Keratinocyte (primary cell): ENCODE measurements around the gene PEA15. TPM values are rescaled to one million over a fixed set of nuclear protein-coding genes. Genes with fewer than 3 reads are reported as not detected.

Source experiments
- DNase-seq: peaks from one replicate; pipeline ENCODE4 v3.0.0-alpha.2; 2011; ENCODE audit warnings: low read depth, missing footprints, low spot score
- FAIRE-seq: peaks from 2 replicates; lab custom pipeline; 2011; peaks lifted over from hg19 to GRCh38; lab: Jason Lieb, UNC
- H2AFZ ChIP-seq: 2 replicates; pipeline ENCODE4 v1.6.0; 2012; ENCODE audit warnings: low read length, control low read depth, inconsistent platforms; ENCODE audit not compliant: control insufficient read depth
- H3K27ac ChIP-seq: 2 replicates; pipeline ENCODE4 v1.5.1; 2011; ENCODE audit warnings: low read length; ENCODE audit not compliant: control insufficient read depth, insufficient read depth
- H3K27me3 ChIP-seq: 3 replicates; pipeline ENCODE4 v1.6.0; 2011; ENCODE audit warnings: low read length; ENCODE audit not compliant: control insufficient read depth, insufficient read depth; ENCODE audit errors: extremely low read depth
- H3K36me3 ChIP-seq, 2 experiments: 2 replicates in 1 of 2; 3 replicates in 1 of 2; pipeline ENCODE4 v1.5.1; 2011; ENCODE audit warnings: low read length in 2 of 2, mild to moderate bottlenecking in 1 of 2; ENCODE audit not compliant: control insufficient read depth in 2 of 2, insufficient read depth in 2 of 2; ENCODE audit errors: extremely low read depth in 1 of 2
- H3K4me1 ChIP-seq: 3 replicates; pipeline ENCODE4 v1.5.1; 2011; ENCODE audit warnings: low read length; ENCODE audit not compliant: control insufficient read depth, insufficient read depth; ENCODE audit errors: extremely low read depth
- H3K4me2 ChIP-seq: 3 replicates; pipeline ENCODE4 v1.6.0; 2011; ENCODE audit warnings: low read depth, low read length; ENCODE audit not compliant: control insufficient read depth, insufficient read depth; ENCODE audit errors: extremely low read depth
- H3K4me3 ChIP-seq, 3 experiments: fragments of 200-600 bp in 1 of 3; sonication (generic) in 1 of 3; 2 replicates in 2 of 3; 3 replicates in 1 of 3; pipeline ENCODE4 v1.5.1; 2011 to 2016; ENCODE audit warnings: low read length in 3 of 3, mild to moderate bottlenecking in 3 of 3, control low read depth in 2 of 3, inconsistent platforms in 1 of 3, low read depth in 1 of 3, mixed read lengths in 1 of 3, mixed run types in 1 of 3, moderate library complexity in 1 of 3; ENCODE audit not compliant: control insufficient read depth in 2 of 3, insufficient read depth in 2 of 3; ENCODE audit errors: extremely low read depth in 1 of 3
- H3K79me2 ChIP-seq: 2 replicates; pipeline ENCODE4 v1.6.0; 2012; ENCODE audit warnings: low read length; ENCODE audit not compliant: control insufficient read depth, insufficient read depth
- H3K9ac ChIP-seq: 3 replicates; pipeline ENCODE4 v1.6.0; 2011; ENCODE audit warnings: low read length; ENCODE audit not compliant: control insufficient read depth, insufficient read depth; ENCODE audit errors: extremely low read depth
- H3K9me1 ChIP-seq: 3 replicates; pipeline ENCODE4 v1.6.0; 2011; ENCODE audit warnings: low read length; ENCODE audit not compliant: control insufficient read depth, insufficient read depth; ENCODE audit errors: extremely low read depth
- H3K9me3 ChIP-seq: 2 replicates; pipeline ENCODE4 v1.5.1; 2012; ENCODE audit warnings: low read depth, low read length; ENCODE audit not compliant: control insufficient read depth
- H4K20me1 ChIP-seq: 3 replicates; pipeline ENCODE4 v1.6.0; 2011; ENCODE audit warnings: low read length; ENCODE audit not compliant: control insufficient read depth, insufficient read depth; ENCODE audit errors: extremely low read depth
- CTCF ChIP-seq, 3 experiments: IDR thresholded peaks in 1 of 3; conservative IDR thresholded peaks in 1 of 3; optimal IDR thresholded peaks in 1 of 3; 2 replicates in 2 of 3; 3 replicates in 1 of 3; pipeline versions ENCODE3 to v1.5.1; 2011; ENCODE audit warnings: low read length in 3 of 3, mild to moderate bottlenecking in 3 of 3, moderate library complexity in 2 of 3, control low read depth in 1 of 3, inconsistent platforms in 1 of 3; ENCODE audit not compliant: insufficient read depth in 2 of 3; ENCODE audit errors: extremely low read depth in 1 of 3
- EZH2 ChIP-seq: IDR thresholded peaks from one replicate; pipeline ENCODE4 v1.6.1; 2012; ENCODE audit warnings: inconsistent platforms, mild to moderate bottlenecking, low read length, moderate library complexity
- dilution Hi-C: fragments of 300-500 bp; cut with MboI; formaldehyde crosslinking; loops from one replicate; pipeline ENCODE4 v1.7.0; 2020; ENCODE audit warnings: low sequenced_read_pairs; ENCODE audit not compliant: extremely low pct_ligation_motif_present
- polyA plus RNA-seq, 5 experiments: library from polyadenylated mRNA; depleted of rRNA in 3 of 5; stranded (reverse) in 3 of 5; stranded (forward) in 1 of 5; unstranded in 1 of 5; fragments of >200 nt; gene quantifications; 1 replicate in 1 of 5; 2 replicates in 3 of 5; 3 replicates in 1 of 5; pipeline versions ENCODE4 v1.2.1 to v1.2.3, GENCODE V29; 2011 to 2012; ENCODE audit warnings: missing spikeins in 2 of 5, low read depth in 1 of 5, low replicate concordance in 1 of 5

PEA15 gene
- polyA plus RNA-seq, 1 donor (not counting 4 experiments of a cell fraction or from before 2014, with no cell fraction given): 367 TPM

GRCh38 chr1:160211046-160211790 lies 6.0 kb downstream of the PEA15 start:
- no peaks in the 10 kb centered on the region for H3K27me3 ChIP-seq
- H3K36me3 ChIP-seq: peaks cover 60 to 67% of the 10 kb centered on the region in 2 experiments
- no peak for TF ChIP-seq CTCF (optimal IDR thresholded peaks at IDR 0.05 in 1 of 3, IDR thresholded peaks at IDR 0.05 in 1 of 3, conservative IDR thresholded peaks at IDR 0.05 in 1 of 3; ENCODE audit: extremely low read depth in 1 of 3, insufficient read depth in 2 of 3, low read length in 3 of 3)
- no peak for TF ChIP-seq EZH2
- peaks cover 49% of the 10 kb centered on the region for H3K79me2 ChIP-seq
- H3K27ac ChIP-seq: no peak overlapping the region
- H3K4me3 ChIP-seq: no peak overlapping the region
- peaks cover 7% of the 10 kb centered on the region for H4K20me1 ChIP-seq
- no peaks in the 10 kb centered on the region for H3K9me3 ChIP-seq
- dilution Hi-C loops: no loop called here
- FAIRE-seq: no peak
- H3K9me1 ChIP-seq: no peaks in the 10 kb centered on the region
- H2AFZ ChIP-seq: no peak overlapping the region
- DNase-seq: no peak
- peaks cover 14% of the 10 kb centered on the region for H3K4me1 ChIP-seq
- H3K9ac ChIP-seq: no peak overlapping the region
- no peak overlapping the region for H3K4me2 ChIP-seq

GRCh38 chr1:160214481-160215140 lies 9.4 kb downstream of the PEA15 start:
- Histone ChIP-seq H3K9me1 (peaks cover 3% of the 10 kb centered on the region), H3K9ac (no peak overlapping the region), H4K20me1 (peaks cover 3% of the 10 kb centered on the region), H2AFZ (no peak overlapping the region), H3K27ac (no peak overlapping the region), H3K4me3 (no peak overlapping the region), H3K36me3 (peaks cover 51 to 56% of the 10 kb centered on the region in 2 experiments), H3K79me2 (peaks cover 18% of the 10 kb centered on the region), H3K4me1 (peaks cover 36% of the 10 kb centered on the region), H3K27me3 (no peaks in the 10 kb centered on the region), H3K4me2 (no peak overlapping the region), H3K9me3 (no peaks in the 10 kb centered on the region)
- TF ChIP-seq CTCF (optimal IDR thresholded peaks at IDR 0.05 in 1 of 3, IDR thresholded peaks at IDR 0.05 in 1 of 3, conservative IDR thresholded peaks at IDR 0.05 in 1 of 3; ENCODE audit: extremely low read depth in 1 of 3, insufficient read depth in 2 of 3, low read length in 3 of 3) (no peak), EZH2 (no peak)
- no peak for FAIRE-seq
- dilution Hi-C loops: no loop called here
- no peak for DNase-seq
